ENCODE results near the gene EFNB3.

Gene EFNB3

GRCh38 chr17:7719661-7720060 lies 14.7 kb downstream of the EFNB3 start:
- no peak for DNase-seq

DNA sequence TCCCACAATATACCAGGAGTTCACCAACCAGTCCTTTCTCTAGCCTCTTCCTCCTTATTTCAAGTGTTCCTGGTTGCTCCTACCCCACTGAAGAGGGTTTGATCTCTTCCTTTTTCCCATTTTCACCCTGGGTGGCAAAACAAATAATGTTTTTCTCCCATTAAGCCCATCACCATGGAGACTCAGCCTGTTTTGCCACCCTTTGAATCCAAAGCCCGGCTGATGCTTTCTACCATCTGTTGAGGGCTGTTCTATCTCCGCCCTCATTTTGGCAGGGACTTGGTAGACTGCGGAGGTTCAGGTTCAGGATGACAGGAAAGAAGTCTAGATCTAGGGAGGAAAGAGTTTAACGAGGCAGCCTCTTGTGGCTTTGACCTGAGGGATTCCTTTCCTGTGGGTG lies 15.1 kb downstream of the EFNB3 start:
- DNase-seq, result no peak

DNA sequence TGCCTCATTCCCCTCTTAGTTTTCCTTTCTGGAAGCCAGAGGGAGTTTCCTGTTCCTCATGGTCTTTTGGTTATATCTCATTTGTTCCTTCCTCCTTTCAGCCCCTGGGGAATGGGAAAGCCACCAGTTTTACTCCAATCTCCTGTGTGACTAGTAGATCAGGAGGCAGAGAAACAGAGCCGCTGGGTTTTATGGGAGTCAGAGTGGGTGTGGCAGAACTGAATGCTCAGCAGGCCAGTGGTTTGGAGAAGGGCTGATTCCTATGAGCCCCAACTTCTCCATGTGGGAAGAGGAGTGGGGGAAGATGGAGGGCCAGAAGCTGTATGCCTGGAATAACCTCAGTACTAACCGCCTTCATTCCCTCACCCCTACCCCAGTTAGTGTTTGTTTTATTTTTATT lies 16.6 kb downstream of the EFNB3 start:
- DNase-seq, result no peak

DNA sequence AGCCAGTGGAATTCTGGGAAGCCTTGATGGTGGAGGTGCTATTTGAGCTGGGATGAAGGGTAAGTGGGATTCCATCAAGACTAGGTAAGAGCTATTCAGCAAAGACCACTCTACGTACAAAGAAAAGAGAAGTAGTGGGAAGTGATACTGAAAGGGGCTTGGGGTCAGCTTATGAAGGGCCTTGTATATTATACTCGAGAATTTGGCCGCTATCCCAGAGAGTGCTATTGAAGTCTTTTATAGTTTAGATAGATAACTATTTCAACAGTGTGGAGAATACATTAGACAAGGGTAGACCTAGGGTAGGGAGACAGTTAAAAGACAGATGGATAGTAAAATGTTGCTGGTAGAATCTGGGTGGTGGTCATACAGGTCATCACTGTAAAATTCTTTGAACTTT lies 22.9 kb downstream of the EFNB3 start:
- no peak for DNase-seq

- DNase-seq, result no peak
Observed at GRCh38 chr17:7729816-7730215, 24.8 kb downstream of the EFNB3 start.

- no peak for DNase-seq
Observed at GRCh38 chr17:7732981-7733539, 28.1 kb downstream of the EFNB3 start.

DNA sequence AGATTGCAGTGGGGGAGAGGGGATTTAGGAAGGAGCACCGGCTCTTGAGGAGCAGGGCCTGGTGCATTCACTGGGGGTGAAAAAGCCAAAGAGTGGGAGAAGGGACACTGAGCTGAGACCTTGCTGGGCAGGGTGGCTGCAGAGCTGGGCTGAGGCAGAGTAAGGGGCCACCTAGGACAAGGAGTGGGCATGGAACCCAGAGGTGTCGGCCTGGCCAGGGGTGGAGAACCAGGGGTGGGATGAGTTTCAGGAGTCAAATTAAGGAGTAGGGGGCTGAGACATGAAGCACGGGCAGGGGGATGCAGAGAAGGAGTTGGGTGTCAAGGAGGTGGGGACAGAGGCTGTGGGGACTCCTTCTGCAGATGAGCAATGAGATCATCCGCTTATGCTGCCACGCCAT lies 32.6 kb downstream of the EFNB3 start:
- DNase-seq, result no peak

- DNase-seq, result no peak
Observed at GRCh38 chr17:7739746-7740145, 34.7 kb downstream of the EFNB3 start.

- no peak for DNase-seq
Observed at GRCh38 chr17:7740481-7741001, 35.5 kb downstream of the EFNB3 start.

GRCh38 chr17:7742729-7743128 lies 37.7 kb downstream of the EFNB3 start:
- no peak for DNase-seq

GRCh38 chr17:7744416-7744815 lies 39.4 kb downstream of the EFNB3 start:
- no peak for DNase-seq

DNA sequence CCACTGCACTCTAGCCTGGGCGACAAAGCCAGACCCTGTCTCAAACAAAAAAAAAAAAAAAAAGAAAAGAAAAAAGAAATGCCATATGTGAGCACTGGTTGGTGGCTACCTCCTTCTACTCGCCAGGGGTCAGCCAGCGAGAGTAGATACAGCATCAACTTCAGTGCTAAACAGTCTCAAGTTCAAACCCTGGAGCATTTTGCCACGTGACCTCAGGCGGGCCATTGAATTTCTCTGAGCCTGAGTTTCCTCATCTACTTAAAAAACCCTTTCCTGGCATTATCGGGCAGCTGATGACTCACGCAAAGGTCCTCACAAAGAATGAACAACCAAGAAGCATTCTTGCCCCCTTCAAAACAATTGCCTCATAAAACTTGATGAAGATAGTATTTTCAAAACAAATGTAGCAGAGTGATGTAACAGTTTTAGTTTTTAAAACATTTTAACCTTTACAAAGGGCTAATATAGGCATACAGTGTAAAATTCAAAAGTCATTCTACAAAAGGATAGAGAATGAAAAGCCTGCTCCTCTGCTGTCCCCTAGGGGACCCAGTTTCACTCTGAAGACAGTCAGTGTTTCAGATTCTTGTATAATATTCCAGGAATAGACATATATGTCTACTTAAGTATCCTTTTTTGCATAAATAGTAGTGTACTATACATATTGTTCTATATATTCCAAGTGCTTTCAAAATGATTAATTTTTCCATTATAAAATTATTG lies 40.9 kb downstream of the EFNB3 start:
- no peak for DNase-seq

GRCh38 chr17:7747635-7748071 lies 42.7 kb downstream of the EFNB3 start:
- no peak for DNase-seq

GRCh38 chr17:7748076-7748775 lies 43.2 kb downstream of the EFNB3 start:
- DNase-seq, result no peak

- DNase-seq, result no peak
Observed at GRCh38 chr17:7750321-7750821, 45.4 kb downstream of the EFNB3 start.

GRCh38 chr17:7754656-7755055 lies 49.7 kb downstream of the EFNB3 start:
- DNase-seq, result no peak

DNA sequence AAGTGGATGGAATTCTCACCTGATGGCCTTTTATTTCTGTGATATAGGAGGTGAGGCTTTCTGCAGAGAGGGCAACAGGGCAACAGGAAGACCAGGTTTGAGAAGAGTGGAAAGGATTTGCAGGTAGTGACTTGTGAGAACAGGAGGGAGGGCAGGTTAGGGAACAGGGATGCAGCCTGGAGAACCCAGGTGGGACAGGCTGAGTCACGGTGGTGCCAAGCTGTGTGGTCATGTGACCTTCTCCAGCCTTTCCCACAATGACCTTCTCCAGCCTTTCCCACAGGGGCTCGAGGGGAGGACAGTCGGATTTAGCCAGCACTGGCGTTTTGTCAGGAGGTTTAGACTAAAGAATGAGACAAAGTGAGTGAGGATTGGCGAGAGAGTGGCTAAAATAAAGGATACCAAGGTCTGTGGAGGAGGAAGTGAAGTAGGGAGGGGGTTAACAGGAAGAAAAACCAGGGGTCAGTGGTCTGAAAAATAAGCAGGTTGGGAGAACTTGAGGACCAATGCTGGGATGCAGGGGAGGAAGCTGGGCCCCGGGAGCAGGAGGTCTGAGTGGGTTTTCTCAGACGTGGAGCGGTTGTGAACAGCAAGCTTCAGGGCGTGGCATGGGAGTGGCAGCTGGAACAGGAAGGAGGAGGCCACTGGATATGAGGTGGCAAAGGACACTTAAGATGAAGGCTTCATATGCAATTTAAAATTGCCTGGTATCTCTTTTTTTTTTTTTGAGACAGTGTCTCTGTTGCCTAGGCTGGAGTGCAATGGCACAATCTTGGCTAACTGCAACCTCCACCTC lies 50.3 kb downstream of the EFNB3 start:
- no peak for DNase-seq

DNA sequence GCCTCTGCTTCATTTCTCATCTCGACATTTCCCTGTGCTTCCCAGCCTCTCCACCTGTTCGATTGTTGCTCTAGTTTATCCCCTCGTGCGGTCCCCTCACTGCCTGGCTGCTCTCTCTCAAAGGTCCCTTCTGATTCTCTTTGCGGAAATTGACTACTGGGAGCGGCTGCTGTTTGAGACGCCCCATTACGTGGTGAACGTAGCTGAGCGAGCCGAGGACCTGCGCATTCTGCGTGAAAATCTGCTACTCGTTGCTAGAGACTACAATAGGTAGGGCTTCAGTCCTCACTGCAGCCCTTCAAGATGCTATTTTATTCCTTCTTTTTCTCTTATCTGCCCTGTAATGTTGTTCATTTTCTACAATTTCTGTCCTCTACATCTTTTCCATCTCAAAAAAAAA lies 52.0 kb downstream of the EFNB3 start:
- DNase-seq, result no peak
